ENCODE data around the gene ZNF664.

DNA sequence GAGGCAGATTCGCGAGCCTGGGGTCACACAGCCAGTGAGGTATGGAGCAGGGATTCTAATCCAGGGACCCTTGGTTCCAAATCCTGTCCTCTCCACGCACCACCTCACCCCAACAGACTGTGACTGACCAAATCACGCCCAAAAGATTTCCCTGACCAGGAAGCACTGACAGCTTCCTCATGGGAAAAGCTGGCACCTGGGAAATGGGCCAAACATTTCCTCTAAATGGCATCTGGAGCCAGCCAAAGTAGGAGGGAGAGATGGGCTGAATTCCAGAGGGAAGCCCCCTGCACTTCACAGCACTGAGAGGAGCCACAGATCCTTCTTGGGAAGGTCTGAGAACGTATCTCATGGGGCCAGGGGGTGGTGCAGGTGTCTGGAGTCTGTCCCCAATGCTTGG, 29.2 kb upstream of the ZNF664 start:
- TF ChIP-seq, protein P1, sequence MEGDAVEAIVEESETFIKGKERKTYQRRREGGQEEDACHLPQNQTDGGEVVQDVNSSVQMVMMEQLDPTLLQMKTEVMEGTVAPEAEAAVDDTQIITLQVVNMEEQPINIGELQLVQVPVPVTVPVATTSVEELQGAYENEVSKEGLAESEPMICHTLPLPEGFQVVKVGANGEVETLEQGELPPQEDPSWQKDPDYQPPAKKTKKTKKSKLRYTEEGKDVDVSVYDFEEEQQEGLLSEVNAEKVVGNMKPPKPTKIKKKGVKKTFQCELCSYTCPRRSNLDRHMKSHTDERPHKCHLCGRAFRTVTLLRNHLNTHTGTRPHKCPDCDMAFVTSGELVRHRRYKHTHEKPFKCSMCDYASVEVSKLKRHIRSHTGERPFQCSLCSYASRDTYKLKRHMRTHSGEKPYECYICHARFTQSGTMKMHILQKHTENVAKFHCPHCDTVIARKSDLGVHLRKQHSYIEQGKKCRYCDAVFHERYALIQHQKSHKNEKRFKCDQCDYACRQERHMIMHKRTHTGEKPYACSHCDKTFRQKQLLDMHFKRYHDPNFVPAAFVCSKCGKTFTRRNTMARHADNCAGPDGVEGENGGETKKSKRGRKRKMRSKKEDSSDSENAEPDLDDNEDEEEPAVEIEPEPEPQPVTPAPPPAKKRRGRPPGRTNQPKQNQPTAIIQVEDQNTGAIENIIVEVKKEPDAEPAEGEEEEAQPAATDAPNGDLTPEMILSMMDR (IDR thresholded peaks at IDR 0.05; ENCODE audit: control extremely low read depth in 1 of 3, insufficient read depth in 1 of 3, low read depth in 1 of 3, low read length in 3 of 3) = no peak
- no peak for TF ChIP-seq RFX5 (IDR thresholded peaks at IDR 0.05; ENCODE audit: borderline replicate concordance, low read depth, low read length)
- no peak for TF ChIP-seq TBP (IDR thresholded peaks at IDR 0.05; ENCODE audit: low read depth, low read length)
- no peak for TF ChIP-seq POLR2AphosphoS5 (IDR thresholded peaks at IDR 0.05; ENCODE audit: low read depth, low read length)
- TF ChIP-seq SIN3A (conservative IDR thresholded peaks at IDR 0.05 in 1 of 2, IDR thresholded peaks at IDR 0.05 in 1 of 2; ENCODE audit: low read depth in 1 of 2, low read length in 2 of 2) = no peak
- TF ChIP-seq POLR2A (IDR thresholded peaks at IDR 0.05; ENCODE audit: control extremely low read depth in 1 of 2, low read depth in 2 of 2, low read length in 2 of 2) = no peak
- TF ChIP-seq, protein P2, sequence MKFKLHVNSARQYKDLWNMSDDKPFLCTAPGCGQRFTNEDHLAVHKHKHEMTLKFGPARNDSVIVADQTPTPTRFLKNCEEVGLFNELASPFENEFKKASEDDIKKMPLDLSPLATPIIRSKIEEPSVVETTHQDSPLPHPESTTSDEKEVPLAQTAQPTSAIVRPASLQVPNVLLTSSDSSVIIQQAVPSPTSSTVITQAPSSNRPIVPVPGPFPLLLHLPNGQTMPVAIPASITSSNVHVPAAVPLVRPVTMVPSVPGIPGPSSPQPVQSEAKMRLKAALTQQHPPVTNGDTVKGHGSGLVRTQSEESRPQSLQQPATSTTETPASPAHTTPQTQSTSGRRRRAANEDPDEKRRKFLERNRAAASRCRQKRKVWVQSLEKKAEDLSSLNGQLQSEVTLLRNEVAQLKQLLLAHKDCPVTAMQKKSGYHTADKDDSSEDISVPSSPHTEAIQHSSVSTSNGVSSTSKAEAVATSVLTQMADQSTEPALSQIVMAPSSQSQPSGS (IDR thresholded peaks at IDR 0.05; ENCODE audit: low read length) = no peak
- no peak for TF ChIP-seq TAF1 (IDR thresholded peaks at IDR 0.05; ENCODE audit: low read depth, low read length)
- no peak for TF ChIP-seq MAFK (IDR thresholded peaks at IDR 0.05; ENCODE audit: low read depth, low read length)
- TF ChIP-seq JUN (IDR thresholded peaks at IDR 0.05; ENCODE audit: low read depth, low read length) = no peak
- TF ChIP-seq SP4 (IDR thresholded peaks at IDR 0.05; ENCODE audit: low read length) = no peak
- no peak for TF ChIP-seq RXRA (IDR thresholded peaks at IDR 0.05; ENCODE audit: insufficient read depth, low read depth, low read length)
- TF ChIP-seq ATF3 (IDR thresholded peaks at IDR 0.05; ENCODE audit: insufficient read depth, low read depth, low read length) = no peak
- TF ChIP-seq USF2 (IDR thresholded peaks at IDR 0.05; ENCODE audit: low read length) = no peak
